GM18868 (cell line): ENCODE measurements around the gene GNAZ.

Experiments
- ATAC-seq: cut with Tn5 transposase; IDR thresholded peaks from one replicate; pipeline ENCODE4 v1.9.1; 2021; ENCODE audit warnings: mild to moderate bottlenecking, moderate library complexity; ENCODE audit not compliant: unreplicated experiment

Gene GNAZ

DNA sequence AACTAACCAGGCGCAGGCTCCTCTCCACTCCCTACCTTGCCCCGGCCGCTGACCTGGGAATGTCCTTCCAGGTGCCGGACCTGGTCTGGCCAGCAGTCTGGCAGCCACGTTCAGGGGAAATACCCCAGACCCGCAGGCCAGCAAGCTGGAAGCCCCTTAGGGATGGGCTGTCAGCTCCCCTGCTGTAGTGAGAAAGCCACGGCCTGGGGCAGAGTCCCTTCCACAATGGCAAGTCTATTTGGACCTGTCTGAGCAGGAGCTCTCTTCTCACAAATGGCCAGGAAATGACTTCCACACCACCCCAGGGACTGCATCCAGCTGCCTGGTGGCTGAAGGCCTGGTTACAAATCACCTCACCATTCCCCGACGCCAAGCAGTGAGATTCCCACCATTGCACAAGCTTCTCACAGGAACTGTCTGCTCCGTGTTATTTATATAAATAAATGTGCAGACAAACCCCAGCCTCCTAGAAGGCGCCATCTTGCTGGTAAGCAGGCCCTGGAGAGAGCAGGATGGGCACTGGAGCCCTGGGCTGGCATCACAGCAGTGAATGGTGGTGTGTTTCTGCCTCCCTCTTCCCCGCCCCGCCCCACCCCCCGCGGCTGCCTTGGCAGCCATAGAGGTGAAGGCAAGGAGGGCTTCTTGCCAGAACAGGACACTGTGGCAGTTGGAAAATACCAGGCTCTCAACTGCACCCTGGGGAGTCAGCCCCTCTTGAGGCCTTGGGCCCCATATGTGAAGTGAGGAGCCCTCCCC lies 47.8 kb downstream of the GNAZ start:
- no peak for ATAC-seq

DNA sequence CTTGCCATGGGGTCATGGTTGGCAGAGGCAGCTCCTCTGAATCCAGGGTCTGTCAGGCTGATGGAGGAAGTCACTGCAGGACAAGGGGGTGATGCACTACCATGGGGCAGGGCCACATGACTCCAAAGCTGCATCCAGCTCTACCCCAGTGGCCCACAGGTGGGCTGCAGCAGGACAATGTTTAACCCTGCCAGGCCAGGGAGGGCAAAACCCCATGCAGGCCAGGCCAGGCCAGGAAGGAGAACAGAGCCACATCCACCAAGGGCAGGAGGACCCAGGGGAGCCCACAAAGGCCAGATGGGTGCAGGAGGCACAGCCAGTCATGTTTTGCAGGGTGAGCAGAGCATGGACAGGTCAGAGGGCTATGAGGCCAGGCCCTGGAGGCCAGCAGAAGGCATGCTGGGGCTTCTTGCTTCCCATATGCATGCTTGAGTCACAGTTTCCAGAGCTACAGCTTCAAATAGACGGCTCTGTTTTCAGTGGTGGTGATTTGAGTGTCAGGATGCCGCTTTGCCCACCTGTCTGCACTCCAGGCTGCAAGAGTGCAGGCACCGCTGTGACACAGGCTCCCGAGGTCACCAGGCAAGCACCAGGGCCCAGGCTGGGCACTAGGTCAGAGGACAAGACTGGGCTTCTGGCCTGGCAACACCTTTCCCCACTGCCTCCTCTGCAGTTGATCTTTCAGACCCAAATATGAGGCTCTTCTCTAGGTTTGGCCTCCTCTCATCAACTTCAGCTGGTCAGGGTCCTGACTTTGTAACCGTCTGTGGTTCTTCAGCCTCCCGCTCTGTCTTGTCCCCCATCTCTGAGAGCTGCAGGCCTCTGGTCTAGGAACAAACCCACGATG lies 48.6 kb downstream of the GNAZ start:
- no peak for ATAC-seq

DNA sequence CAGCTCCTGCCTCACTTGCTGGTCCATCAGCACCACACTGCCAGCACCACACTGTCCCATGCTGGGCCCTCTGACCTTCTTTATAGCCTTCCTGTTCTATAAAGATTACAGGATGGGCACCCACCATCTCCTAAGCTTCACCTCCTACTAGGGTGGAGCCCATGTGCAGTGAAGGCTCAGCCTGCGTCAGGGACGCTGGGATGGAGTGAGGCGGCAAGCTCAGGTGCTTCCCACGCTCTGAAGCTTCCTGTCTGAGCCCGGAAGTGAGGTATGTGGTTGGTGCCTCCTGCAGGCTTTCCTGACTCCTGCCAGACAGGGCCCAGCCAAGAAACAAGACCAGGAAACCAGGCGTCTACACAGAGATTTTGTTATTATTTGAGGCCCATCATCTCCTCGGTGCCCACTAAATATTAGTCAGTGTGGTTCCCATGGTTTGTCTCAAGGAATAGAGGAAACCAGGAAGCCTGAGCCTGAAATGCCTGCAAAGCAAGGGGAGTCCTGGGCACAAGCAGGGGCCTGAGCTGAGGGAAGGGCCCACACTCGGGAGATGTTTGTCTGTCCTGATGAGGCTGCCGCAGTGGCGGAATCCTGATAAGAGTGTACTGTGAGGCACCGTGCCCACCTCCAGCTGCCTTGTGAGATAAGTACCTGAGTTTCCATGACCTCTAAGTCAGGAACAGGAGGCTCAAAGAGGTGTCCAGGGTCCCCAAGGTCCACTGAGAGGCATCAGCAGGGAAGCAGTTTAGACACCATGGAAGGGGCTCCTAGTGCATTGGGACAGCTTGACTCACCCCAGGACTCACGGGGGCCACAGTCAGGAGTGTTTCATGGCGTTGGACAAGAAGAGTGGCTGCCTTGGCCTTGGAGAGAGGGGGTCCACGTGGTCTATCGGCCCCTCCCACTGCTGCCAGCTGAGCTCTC lies 49.4 kb downstream of the GNAZ start:
- ATAC-seq = no peak

DNA sequence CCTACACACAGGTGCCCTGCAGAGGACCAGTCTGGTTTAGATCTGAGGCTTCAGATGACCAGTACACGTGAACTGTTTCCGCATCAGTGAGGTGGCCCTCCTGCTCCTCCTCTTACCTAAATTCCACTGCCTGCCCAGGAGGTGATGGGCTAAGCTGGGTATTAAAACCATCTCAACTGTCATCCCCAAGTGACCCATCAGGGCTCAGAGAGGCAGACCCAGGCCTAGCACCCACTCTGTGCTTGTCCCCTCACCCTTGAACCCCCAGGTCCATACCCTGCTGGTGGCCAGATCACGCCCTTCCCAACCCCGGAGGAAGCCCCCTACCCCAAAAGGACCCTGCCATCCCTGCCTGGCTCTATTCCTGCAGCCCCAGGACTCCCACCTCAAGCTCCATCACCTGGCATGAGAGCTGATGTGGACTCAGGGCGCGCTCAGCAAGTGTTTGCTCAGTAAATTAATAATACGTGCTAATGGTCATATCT lies 50.1 kb downstream of the GNAZ start:
- no peak for ATAC-seq

DNA sequence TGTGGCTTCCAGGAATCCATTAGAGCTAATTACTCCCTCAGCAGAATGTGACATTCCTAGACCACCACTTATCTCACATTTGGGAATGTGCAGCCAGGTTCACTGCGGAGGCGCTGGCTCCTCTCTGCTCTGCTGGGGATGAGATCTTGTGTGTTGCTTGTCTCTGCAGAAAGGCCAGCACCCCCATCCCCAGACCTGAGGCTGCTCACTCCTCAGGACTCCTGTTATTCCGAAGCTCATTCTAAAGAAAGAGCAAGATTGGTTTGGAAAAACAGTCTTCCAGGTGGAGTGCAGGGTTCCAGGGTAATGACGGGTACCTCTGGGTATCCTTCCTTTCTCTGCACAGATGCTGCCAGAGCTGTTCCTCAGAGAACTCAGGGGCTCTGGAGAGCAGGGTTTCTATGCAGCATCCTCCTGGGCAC lies 50.7 kb downstream of the GNAZ start:
- ATAC-seq = no peak

DNA sequence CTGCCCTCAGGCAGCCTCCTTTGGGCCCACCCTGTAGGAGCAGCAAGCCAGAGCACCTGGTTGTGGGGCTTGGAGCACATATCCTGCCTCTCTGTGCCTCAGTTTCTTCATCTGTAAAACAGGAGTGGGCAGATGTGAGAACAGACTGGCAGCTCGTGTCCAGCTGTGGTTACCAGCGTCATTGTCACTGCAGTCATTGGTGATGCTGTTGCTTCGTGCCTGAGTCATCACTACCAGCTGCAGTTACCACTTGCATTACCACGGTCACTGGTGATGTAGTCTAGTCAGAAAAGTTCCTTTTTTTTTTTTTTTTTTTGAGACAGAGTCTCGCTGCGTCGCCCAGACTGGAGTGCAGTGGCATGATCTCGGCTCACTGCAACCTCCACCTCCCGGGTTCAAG lies 51.1 kb downstream of the GNAZ start:
- ATAC-seq = no peak

DNA sequence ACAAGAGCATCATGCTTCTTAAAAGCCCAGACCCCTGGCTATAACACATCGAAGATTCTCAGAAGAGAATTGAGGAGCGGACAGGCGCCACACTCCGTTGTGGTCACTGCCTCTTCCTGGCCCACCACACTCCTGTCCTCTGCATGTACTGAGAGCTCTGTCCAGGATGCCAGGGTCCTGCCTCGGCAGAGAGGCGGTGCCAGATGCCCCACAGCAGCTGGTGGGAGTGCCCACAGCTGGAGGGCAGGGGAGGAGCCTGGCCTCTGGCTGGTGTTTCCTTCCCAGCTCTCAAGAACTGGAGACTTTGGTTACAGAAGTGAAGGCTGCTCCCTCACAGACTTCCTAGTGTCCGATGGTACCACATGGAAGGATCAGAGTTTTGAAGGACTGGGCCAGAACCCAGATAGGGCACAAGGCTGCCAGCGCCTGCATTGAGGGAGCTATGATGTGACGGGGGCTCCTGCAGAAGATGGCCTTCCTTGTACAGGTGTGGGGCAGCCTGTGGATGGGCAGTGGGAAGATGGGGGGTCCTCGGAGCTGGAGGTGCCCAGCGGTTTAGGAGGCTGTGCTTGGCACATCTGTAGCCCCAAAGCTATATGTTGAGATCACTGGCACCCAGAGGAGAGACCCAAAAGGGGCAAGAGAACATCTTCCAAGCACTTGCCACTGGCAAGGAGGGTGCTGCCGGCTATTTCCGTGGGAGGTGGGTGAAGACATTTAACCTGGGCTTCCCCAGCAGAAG lies 52.1 kb downstream of the GNAZ start:
- ATAC-seq = no peak

DNA sequence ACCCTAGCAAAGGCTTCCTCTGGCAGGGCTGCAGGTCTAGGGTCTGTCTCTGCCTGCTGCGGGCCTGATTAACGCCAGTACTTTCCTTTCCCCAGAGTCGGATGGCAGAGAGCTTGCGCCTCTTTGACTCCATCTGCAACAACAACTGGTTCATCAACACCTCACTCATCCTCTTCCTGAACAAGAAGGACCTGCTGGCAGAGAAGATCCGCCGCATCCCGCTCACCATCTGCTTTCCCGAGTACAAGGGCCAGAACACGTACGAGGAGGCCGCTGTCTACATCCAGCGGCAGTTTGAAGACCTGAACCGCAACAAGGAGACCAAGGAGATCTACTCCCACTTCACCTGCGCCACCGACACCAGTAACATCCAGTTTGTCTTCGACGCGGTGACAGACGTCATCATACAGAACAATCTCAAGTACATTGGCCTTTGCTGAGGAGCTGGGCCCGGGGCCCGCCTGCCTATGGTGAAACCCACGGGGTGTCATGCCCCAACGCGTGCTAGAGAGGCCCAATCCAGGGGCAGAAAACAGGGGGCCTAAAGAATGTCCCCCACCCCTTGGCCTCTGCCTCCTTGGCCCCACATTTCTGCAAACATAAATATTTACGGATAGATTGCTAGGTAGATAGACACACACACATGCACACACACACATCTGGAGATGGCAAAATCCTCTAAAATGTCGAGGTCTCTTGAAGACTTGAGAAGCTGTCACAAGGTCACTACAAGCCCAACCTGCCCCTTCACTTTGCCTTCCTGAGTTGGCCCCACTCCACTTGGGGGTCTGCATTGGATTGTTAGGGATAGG lies 52.9 kb downstream of the GNAZ start:
- no peak for ATAC-seq

DNA sequence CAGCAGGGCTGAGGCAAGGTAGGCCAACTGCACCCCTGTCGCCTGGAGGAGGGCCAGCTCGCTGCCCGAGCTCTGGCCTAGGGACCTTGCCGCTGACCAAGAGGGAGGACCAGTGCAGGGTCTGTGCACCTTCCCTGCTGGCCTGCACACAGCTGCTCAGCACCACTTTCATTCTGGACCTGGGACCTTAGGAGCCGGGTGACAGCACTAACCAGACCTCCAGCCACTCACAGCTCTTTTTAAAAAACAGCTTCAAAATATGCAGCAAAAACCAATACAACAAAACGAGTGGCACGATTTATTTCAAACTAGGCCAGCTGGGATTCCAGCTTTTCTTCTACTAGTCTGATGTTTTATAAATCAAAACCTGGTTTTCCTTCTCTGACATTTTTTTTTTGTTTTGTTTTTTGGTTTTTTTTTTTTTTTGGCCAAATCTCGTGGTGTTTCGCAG lies 53.5 kb downstream of the GNAZ start:
- no peak for ATAC-seq

DNA sequence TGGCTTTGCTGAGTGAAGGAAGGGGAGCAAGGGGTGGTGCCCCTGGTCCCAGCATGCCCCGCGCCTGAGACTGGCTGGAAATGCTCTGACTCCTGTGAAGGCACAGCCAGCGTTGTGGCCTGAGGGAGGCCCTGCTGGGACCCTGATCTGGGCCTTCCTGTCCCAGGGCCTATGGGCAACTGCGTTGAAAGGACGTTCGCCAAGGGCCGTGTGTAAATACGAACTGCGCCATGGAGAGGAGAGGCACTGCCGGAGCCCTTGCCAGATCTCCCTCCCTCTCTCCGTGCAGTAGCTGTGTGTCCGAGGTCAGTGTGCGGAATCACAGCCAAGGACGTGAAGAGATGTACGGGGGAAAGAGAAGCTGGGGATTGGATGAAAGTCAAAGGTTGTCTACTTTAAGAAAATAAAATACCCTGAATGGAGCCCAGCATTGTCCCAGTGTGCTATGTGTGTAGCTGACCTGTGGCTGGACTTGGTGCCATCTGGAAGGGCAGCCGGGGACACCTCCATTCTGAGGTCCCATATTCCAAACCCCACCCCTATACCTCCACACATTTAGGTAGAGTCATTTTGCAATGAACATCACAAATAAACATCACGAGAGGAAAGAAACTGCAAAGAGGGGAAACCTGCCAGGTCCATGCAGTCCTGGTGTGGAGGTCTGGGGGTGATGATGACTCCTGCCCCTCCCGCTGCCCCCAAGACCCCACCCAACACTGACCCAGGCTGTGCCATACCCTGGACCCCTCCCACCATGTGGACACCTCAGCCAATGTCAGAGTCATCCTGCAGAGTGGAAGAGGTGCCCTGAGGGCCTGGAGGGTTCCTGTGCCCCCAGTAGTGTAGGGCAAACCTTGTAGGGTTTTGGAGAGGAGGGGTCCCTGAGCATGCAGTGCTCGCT lies 54.5 kb downstream of the GNAZ start:
- no peak for ATAC-seq

DNA sequence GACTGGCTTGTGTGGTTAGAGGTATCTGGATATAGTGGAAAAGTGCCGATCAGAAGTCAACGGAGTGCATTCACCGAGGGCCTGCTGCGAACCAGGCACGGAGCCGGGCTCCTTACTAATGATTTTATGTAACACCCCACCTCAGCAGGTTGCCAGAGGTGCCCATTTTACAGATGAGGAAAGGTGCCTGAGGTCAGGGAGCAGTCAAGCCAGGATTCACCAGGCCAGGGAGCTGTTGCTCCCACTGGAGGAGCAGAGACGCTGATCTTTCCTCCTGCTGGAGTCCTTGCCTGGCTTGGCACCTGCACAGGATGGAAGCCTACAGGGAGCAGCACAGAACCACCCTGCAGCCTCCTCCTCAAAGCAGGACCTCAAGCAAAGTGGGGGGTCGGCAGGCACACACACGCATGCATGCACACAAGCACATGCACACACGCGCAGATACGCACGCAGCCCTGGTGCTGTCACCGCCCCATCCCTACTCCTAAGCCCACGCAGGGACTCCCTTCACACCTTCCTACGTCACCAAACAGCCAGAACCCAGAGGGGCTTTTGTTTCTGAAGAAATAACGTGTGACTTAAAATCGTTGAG lies 55.3 kb downstream of the GNAZ start:
- no peak for ATAC-seq

DNA sequence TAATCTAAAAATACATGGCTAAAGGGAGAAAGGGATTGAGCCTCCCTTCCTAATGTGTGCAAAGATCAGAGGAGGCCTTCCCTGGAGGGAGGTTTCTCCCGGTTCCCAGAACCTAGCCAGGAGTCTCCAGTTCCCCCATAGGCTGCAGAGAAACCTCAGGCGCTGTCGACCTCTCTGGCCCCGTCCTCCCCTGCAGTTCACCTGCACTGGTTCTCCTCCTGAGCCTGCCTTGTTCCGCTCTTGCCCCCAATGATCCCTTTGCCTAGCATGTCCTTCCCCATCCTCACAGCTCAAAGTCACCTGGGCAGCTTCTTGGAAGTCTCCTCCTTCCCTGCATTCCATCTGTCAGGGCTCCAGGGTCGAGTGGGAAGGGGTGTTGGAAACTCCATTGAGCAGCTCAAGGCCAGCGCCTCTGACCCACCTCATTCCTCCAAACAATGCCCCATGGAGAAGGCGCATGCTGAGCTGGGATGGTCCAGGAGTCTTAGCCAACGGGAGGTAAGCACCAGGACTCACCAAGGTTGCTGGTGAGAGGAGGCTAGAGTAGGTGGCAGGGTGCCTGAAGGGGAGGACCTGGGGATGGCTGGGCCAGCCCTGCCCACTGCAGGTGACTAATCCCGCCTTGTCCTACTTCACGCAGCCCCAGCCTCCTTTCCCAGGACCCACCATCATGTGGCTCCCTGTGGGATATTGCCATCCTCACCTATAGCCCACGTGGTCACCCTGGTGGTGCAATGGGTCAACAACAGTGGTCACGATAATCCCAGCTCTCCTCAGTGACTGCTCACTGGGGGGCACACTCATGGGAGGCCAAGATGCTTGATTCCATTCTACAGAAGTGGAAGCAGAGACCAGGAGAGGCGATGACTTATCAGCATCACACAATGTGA lies 56.1 kb downstream of the GNAZ start:
- no peak for ATAC-seq

DNA sequence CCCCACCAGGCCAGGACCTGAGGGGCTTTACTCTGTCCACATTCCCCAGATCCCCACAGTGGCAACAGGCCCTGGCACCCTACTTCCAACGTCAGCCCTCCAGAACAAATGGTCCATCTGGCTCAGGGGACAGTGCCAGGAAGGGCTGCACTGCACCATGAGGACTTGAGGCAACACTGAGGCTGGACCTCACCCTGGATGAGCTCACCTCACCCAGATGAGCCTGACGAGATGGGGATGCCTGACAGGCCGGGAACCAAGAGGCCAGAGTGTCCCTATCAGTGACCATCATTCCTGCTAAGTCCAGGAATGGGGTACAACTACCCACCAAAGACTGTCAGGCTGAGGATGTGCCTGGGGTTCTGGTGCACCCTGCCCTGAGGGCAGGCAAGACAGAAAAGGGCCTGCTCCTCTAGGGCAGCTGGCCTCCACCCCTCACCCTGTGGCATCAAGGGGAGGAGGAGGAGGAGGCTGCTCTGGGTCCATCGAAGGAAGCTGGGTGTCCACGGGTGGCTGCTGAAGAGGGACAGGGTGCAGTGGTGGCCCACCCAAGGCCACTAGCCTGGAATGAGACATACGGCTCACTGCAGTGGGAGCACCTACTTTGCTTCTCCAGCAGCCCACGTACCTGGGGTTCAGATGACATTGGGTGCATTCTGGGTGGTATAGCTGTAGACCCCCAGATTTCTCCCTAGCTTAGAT lies 56.9 kb downstream of the GNAZ start:
- no peak for ATAC-seq

DNA sequence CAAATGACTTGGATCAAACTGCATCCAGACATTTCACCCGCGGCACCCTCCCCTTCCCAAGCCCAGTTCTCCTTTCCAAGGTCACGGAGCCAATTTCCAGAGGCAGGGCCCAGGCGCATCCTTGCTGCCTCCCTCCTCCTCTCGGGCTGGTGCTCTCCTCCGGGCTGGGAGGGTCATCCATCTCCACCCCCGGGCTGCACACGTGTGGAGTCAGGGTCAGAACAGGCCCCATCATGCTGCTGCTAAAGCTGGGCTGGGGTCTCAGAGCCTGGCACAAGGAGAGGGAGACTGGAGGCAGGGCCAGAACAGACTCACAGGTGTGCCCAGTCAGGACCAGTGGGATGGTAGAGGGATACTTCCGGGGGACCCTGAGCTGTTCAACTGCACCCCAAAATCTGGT lies 57.5 kb downstream of the GNAZ start:
- no peak for ATAC-seq

DNA sequence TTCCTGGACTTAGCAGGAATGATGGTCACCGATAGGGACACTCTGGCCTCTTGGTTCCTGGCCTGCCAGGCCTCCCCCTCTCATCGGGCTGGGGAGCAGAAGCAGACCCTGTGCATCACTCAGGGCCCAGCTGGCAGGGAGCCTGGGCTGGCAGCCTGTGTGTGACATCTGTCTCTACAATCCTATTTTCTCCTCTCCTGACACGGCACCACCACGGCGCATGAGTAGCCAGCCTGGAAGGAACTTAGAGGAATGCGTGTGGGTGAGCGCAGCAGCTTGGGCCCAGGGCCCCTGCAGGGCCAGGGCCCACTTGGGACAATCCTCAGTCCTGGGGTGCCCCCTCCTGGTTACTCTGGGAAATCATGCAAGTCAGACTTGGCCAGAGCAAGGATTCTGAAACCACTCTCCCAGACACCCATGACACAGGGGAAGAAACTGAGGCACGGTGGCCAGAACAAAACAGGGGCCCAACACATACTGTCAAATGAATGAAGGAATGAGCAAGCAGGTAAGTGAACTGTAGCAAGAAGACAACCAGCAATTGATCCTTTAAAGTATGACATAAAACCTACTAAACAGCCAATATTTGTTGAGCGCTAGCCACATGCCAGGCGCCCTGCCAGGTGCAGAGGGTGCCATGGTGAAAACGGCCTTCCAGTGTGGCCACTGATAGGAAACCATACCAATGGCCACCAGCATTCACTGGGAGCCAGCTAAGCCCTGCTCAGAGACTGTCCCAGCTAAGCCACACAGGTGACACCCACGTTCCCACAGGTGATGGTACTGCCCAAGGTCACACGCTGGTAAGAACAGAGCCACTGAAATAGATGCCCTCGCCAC lies 58.2 kb downstream of the GNAZ start:
- no peak for ATAC-seq

DNA sequence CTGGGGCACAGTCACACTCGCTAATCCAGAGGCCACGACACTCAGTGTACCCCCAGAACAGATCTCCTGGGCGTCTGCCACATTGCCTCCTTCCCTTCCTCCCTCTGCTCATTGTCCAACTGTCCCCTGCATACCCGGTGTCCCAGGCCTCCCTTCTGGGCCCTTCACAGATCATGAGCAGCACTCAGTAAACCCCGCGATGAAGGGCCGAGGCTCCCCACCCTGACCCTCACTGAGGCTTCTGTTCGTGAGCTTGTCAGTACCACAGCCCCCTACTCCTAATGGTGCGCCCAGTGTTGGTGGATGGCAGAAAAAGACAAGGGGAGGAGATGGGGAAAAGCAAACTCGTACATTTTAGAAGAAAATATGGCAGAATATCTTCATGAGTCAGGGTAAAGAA lies 58.8 kb downstream of the GNAZ start:
- no peak for ATAC-seq
